ENCODE data around the gene KIF26B.

GRCh38 chr1:245480393-245481120 lies 325.8 kb downstream of the KIF26B start:
- TF ChIP-seq CTCF (IDR thresholded peaks at IDR 0.05; ENCODE audit: low read length) = no peak
- no peak for TF ChIP-seq EZH2 (optimal IDR thresholded peaks at IDR 0.05; ENCODE audit: low read depth, low read length)
- TF ChIP-seq EZH2phosphoT487 (IDR thresholded peaks at IDR 0.05; ENCODE audit: low read length) = no peak

Measured in MM.1S (cell line).